ENCODE results near the gene PCSK6.
"Not testable (repeated sequence)": the region's sequence is repeated elsewhere in the genome, so short reads cannot be mapped to it uniquely, and the experiment has no call there.

Gene PCSK6

DNA sequence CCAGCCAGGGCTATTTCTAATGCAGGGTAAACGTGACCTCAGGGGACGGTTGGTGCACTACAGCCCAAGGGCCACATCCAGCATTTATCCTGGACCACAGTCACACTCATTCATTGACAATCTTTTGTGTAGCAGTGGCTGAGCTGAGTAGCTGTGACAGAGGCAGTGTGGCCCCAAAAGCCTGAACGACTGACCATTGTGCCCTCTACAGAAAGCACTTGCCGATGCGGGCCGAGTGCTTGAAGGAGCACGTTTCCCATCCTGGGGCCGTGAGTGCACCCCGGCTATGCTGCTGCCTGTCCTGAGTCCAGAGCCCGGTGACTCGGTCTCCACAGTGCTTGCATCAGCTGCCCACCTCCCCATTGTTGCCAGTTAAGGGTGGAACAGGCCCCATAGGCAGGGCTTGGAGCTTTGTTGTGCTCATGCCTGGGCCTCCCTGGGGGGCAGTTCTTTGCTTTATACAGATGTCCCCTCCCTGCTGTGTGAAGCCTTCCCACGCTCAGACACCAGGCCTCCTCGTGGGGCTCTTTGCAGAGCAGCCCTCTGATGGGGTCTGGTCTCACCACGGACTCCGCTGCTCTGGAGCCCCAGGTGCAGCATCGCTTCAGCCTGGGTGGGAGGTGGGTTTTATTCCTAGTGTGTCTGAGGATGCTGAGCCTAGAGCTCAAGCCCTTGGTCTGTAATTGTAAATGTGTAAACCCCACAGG is 181.5 kb downstream of the PCSK6 start:
- no peak for DNase-seq (ENCODE audit: low read depth)

DNA sequence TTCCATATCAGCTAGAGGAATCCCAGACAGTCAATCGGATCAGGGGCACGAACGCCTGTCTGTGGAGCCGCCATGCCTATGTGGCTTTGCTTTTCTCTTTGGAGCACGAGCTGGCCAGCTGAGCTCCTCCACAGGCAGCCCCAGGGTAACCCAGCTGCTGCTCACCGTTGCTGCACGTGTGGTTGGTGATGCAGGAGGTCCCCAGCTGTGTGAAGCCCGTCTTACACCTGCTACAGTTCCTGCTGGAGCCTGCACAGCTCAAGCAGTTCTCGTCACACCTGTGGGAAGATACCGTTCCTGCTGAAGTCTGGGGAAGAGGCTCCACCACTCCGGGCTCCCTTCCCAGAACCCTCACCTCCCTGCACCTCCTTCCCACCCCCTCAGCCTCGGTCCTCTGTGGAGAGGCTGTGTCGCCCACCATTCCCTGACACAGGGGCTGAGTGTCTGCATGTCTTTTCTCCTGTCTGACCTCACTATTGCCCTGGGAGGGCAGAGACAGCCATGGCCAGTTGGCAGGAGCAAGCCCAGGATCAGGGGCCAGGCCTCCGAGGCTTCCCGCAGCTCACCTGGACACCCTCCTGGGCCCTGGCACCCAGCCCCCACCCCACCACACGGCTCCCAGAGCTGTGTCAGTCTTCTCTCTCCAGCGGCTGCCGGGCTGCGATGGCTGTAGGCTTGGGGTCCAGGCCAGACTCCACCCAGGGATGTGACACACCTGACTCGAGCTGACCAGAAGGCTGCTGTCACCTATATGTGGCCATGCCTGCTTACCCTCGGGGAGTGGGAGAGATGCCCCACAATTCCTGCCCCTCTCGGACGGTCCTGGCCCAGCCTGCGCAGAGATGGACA is 182.2 kb downstream of the PCSK6 start:
- no peak for DNase-seq (ENCODE audit: low read depth)

- DNase-seq (ENCODE audit: low read depth) = no peak
Observed at GRCh38 chr15:101306341-101307047, 183.0 kb downstream of the PCSK6 start.

- DNase-seq (ENCODE audit: low read depth) = no peak
Observed at GRCh38 chr15:101305820-101306255, 183.7 kb downstream of the PCSK6 start.

GRCh38 chr15:101303408-101303807 is 186.1 kb downstream of the PCSK6 start:
- no peak for DNase-seq (ENCODE audit: low read depth)

DNA sequence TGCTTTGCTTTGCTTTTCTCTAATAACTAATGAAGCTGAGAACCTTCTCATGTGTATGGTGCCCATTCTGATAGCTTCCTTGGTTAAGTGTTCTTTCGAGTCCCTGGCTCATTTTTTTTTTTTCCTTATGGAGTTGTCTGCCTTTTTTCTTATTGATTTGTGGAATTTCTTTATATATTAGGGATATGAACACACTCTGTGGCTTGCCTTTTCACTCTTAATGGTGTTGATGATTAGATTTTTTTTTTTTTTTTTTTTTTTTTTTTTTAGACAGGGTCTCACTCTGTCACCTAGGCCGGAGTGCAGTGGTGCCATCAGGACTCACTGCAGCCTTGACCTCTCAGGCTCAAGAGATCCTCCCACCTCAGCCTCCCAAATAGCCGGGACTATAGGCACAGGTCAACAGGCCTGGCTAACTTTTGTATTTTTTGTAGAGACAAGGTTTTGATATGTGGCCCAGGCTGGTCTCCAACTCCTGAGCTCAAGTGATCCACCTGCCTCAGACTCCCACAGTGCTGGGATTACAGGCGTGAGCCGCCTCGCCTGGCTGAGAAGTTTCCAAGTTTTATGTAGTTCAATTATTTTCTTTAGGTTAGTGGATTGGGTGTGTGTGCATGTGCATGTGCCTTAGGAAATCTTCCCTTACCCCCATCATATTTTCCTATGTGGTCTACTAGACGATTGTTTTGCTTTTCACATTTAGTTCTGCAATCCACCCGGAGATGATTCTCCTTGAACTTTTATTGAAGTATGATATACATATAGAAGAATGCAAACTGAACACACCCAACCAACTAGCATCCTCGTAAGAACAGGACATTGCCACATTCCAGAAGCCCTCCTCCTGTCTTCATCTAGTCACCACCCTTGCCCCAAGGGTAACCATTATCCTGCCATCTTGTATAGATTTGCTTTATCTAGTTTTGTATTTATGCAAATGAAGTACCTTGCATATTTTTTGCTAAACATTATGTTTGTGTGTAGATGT is 192.8 kb downstream of the PCSK6 start:
- no peak for DNase-seq (ENCODE audit: low read depth)

DNA sequence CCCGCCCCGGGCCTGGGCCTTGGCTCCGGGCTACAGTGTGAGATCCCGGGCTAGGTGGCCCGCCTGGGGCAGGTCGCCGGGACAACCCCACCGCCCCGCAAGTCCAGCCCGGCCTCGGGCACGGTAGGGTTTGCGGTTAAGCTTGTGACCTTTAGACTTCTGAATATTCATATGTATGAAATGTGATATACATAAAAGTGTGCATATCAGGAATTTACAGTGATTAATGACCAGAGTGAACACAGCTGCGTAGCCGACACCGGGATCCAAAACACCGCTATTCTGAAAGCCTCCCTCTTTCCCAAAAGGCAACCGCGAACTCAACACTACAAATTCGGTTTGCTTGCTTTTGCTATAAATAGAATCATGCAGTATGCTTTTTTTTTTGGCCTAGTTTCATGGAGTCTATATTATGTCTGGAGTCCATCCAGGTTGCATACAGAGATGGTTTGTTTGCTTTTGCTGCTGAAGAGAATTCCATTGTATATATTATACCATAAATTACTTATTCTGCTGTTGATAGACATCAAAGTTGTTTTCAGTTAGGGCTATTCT is 193.8 kb downstream of the PCSK6 start:
- no peak for DNase-seq (ENCODE audit: low read depth)

GRCh38 chr15:101294731-101295606 is 194.5 kb downstream of the PCSK6 start, which contains the start of gene SNRPA1:
TSS of gene SNRPA1 (minus strand) at chr15:101295248. CDS start at chr15:101295178, 70 bp downstream.
- DNase-seq (ENCODE audit: low read depth) = peak; percentile 96

DNA sequence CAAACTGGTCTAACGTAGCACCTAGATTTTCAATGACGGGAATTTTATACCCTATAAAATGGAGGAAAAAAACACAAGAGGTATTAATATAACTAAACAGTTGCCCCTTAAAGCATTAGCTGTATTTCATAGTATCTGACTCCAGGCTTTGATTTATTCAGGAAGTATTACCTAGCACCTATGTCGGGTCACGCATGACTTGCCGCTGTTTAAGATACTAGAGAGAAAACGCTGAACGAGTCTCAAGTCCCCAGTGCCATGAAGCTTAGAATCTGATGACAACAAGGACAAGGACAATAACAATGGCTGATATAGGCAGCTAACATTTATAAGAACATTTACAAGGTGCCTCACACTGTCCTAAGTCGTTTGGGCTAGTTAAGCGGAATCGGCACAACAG is 196.4 kb downstream of the PCSK6 start:
- no peak for DNase-seq (ENCODE audit: low read depth)

DNA sequence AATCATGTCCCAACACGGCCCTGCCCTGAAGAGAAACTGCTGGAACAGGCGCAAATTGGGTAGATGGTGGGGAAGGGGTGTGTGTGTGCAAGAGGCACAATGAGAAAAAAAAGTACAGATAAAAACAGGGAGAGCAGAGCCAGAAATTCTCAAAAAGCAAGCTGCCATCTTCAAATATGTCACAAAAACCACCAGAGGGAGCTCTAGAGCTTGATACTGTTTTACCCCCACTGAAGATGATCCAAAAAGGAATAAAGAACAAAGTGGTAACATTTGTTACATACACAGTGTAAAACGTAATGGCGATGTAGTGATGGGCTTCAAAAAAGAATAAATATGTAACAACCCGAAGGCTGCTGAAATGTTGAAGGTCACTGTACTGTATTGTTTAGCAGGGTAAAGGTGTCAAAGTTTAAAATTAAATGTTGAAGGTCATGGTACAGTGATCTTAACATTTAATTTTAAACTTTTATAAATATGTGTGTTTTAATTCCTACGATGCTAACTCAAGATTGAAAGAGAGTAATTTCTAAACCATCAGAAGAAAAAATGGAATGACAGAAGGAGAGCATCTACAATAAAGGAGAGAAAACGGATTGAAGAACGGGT is 200.5 kb downstream of the PCSK6 start:
- DNase-seq (ENCODE audit: low read depth) = no peak

DNA sequence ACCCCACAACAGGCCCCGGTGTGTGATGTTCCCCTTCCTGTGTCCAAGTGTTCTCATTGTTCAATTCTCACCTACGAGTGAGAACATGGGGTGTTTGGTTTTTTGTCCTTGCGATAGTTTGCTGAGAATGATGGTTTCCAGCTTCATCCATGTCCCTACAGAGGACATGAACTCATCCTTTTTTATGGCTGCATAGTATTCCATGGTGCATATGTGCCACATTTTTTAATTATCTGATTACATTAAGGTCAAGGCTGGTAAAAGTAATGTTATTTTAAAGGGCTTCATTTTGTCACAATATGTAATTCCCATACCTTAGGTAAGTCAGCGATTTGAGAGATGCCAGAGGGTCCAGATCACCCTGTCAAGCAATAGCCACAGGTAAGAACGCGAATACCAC is 202.2 kb downstream of the PCSK6 start:
- DNase-seq (ENCODE audit: low read depth) = not testable (repeated sequence)

DNA sequence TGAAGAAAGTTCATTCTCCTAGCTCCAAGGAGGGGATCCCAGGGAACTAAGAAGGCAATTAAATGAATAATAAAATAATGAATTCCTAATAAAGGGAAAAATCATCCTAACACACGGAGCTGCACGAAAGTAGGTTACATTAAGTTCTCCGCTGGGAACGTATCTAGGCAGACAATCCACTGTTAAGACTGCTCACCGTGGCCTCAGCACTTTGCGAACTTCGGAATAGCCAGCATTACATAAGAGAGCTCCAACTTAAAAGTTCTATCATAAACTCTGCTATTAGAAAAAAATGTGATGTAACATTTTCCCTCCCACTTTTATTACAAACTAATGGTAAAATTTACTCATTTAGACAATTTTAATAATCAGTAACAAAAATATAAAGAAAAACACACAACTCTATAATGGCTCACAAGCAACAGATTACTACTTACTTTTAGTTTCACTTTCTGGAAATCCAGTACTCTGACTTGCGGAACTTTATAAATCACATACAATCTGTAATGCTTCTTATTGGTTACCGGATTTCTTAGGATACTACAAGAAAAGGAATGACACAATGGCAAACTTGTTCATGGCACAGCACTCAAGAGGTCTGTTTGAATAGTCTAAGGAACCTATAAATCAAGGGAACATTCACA is 202.9 kb downstream of the PCSK6 start:
- DNase-seq (ENCODE audit: low read depth) = no peak

DNA sequence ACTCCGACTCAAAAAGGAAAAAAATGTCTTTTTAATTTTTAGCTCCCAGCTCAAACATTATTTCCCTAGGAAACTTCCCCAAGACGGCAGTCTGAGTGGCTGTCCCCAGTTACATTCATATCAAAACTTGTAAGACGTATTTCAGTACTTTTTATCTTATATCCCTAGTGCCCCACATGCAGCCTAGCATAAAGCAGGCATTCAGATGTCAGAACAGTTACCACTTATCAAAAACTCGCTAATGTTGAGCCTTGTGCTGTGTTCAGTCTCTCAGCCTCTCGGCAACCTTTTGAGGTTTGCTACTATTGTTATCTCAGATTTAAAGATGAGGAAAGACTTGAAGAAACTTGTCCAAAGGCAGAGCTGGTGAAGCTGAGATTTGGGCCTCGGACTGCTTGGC is 205.6 kb downstream of the PCSK6 start:
- no peak for DNase-seq (ENCODE audit: low read depth)

- DNase-seq (ENCODE audit: low read depth) = no peak
Observed at GRCh38 chr15:101280007-101280406, 209.5 kb downstream of the PCSK6 start.

DNA sequence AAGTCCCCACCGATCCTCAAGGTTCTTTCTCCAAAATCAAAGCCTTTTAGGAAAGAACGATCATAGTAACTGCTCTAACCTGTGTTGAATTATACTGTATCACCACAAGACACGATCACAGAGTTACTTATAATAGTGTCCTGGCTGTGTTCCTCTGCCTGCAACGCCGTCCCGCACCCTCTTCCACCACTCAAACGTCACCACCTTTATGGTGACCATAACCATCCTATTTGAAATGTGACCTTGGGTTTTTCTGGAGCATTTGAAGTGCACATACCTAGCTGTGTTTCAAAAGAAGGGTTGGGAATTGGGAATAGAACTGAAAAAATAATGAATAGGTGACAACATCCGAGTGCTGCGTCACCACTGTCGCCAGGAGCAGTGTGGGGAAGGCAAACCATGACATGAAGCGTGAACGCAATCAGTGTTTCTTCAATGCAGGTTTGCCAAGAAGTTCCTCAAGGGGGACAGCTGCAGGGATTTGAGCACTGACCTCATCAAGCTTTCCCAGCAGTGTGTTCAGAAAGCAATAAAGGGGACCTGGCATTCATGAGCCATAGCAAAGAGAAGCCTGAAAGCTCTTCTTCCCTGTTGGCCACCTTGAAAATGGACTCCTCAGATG is 211.5 kb downstream of the PCSK6 start:
- DNase-seq (ENCODE audit: low read depth) = no peak

GRCh38 chr15:101277038-101277822 is 212.3 kb downstream of the PCSK6 start, which contains the start of gene SELENOS:
TSS of gene SELENOS (minus strand) at chr15:101277485. CDS start at chr15:101277417, 68 bp downstream.
- DNase-seq (ENCODE audit: low read depth) = peak; percentile 82

DNA sequence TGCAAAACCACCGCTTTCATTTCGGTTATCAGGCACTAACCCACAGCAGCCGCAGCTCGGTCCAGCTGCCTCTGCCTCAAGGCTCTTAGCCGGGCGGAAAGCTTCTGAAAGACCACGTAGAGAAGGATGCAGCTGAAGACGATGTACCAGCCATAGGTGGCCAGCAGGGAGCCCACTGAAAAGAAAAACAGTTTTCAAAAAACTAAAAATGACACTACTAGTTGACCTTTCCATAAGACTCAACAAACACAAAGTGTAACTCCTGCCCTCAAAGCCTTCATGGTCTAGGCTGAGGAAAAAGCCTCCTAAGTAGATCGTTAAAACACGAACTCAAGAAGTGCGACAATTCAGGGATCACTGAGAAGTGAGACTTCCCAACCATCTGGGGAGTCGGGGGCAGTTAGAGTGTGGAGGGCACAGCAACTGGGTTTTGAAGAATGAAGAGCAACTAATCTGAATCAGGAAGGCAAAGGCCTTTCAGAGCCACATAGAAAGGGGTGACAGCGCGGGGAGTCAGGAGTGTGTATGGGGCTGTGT is 212.9 kb downstream of the PCSK6 start:
- DNase-seq (ENCODE audit: low read depth) = no peak
